K562 (cell line): Measurements from ENCODE around the gene SNRNP70. TPM values are rescaled to one million over a fixed set of nuclear protein-coding genes. Genes with fewer than 3 reads are reported as not detected.

ENCODE experiments used
- BRD4 ChIP-seq: fragments of 200-600 bp; sonication (generic); IDR thresholded peaks from 2 replicates; pipeline ENCODE4 v1.6.1; 2017; ENCODE audit warnings: inconsistent platforms
- CEBPB ChIP-seq: fragments of 450-650 bp; IDR thresholded peaks from 2 replicates; pipeline ENCODE4 v1.6.1; 2016; ENCODE audit warnings: missing genetic modification characterization, missing compliant biosample characterization
- DNMT1 ChIP-seq: fragments of 450-650 bp; IDR thresholded peaks from 2 replicates; pipeline ENCODE4 v1.6.1; 2016; ENCODE audit warnings: antibody characterized with exemption, mild to moderate bottlenecking
- ETS2 ChIP-seq: IDR thresholded peaks from 2 replicates; pipeline ENCODE4 v1.6.1; 2016; ENCODE audit warnings: borderline replicate concordance, missing genetic modification characterization, mild to moderate bottlenecking, moderate library complexity, missing compliant biosample characterization; ENCODE audit not compliant: poor library complexity, severe bottlenecking
- ETV6 ChIP-seq, 3 experiments: fragments of 150-350 bp in 1 of 3; sonication (generic) in 1 of 3; formaldehyde crosslinking in 1 of 3; IDR thresholded peaks; 2 replicates each; pipeline versions ENCODE4 v1.6.1 to v1.8.0; 2014 to 2022; ENCODE audit warnings: borderline replicate concordance in 2 of 3, low read depth in 2 of 3, antibody characterized with exemption in 1 of 3, low read length in 1 of 3, mild to moderate bottlenecking in 1 of 3, missing genetic modification reagents in 1 of 3
- GTF2F1 ChIP-seq: IDR thresholded peaks from 2 replicates; pipeline ENCODE4 v1.6.1; 2011; ENCODE audit warnings: low read depth, low read length, improper control_type of control experiment
- MCM3 ChIP-seq: fragments of 450-650 bp; IDR thresholded peaks from 2 replicates; pipeline ENCODE4 v1.6.1; 2016
- NR2C1 ChIP-seq, 2 experiments: fragments of 450-650 bp; IDR thresholded peaks; 2 replicates each; pipeline ENCODE4 v1.6.1; 2017; ENCODE audit warnings: mild to moderate bottlenecking in 2 of 2, antibody characterized with exemption in 1 of 2, inconsistent platforms in 1 of 2, missing compliant biosample characterization in 1 of 2, missing genetic modification characterization in 1 of 2
- PATZ1 ChIP-seq: fragments of 250-450 bp; sonication (Bioruptor Pico); IDR thresholded peaks from 2 replicates; pipeline ENCODE4 v1.5.0; 2020; ENCODE audit warnings: mild to moderate bottlenecking, borderline replicate concordance
- PHB ChIP-seq: fragments of 250-450 bp; sonication (Bioruptor Pico); IDR thresholded peaks from 2 replicates; pipeline ENCODE4 v1.5.0; 2021
- PML ChIP-seq: IDR thresholded peaks from 2 replicates; pipeline ENCODE4 v1.6.1; 2012; ENCODE audit warnings: low read length, inconsistent platforms
- RB1 ChIP-seq: fragments of 450-650 bp; IDR thresholded peaks from 2 replicates; pipeline ENCODE4 v1.6.1; 2017; ENCODE audit warnings: low read depth, mild to moderate bottlenecking
- RBBP5 ChIP-seq: fragments of 200-600 bp; sonication (generic); IDR thresholded peaks from 2 replicates; pipeline ENCODE4 v1.6.1; 2012; ENCODE audit warnings: borderline replicate concordance, mild to moderate bottlenecking, low read length, control low read depth, inconsistent platforms; ENCODE audit not compliant: insufficient read depth, poor library complexity, severe bottlenecking
- SMARCA5 ChIP-seq: fragments of 450-650 bp; IDR thresholded peaks from 2 replicates; pipeline ENCODE4 v1.6.1; 2016
- SRSF7 ChIP-seq: fragments of 200-400 bp; formaldehyde crosslinking; optimal IDR thresholded peaks from 2 replicates; pipeline ENCODE3; 2017; ENCODE audit warnings: mild to moderate bottlenecking, low read depth, low read length
- TFE3 ChIP-seq: fragments of 450-650 bp; formaldehyde crosslinking; IDR thresholded peaks from 2 replicates; pipeline ENCODE4 v1.4.0; 2020; ENCODE audit warnings: mild to moderate bottlenecking, mixed read lengths
- YBX1 ChIP-seq: fragments of 450-650 bp; IDR thresholded peaks from 2 replicates; pipeline ENCODE4 v1.7.1; 2016; ENCODE audit warnings: mild to moderate bottlenecking
- ZNF41 ChIP-seq: fragments of 250-450 bp; sonication (Bioruptor Pico); conservative IDR thresholded peaks from 2 replicates; pipeline ENCODE4 v1.4.0; 2020; ENCODE audit warnings: mild to moderate bottlenecking
- polyA plus RNA-seq, 8 experiments: library from polyadenylated mRNA; depleted of rRNA in 4 of 8; stranded (reverse) in 5 of 8; unstranded in 3 of 8; fragments of >200 nt; fragmentation: Nextera tagmentation in 2 of 8; fragmentation: Illumina TruSeq in 1 of 8; extraction: Ambion mirVana in 2 of 8; extraction: Trizol in 1 of 8; gene quantifications; 2 replicates each; pipeline versions ENCODE4 v1.2.1 to v1.2.3, GENCODE V29; 2011 to 2014; ENCODE audit warnings: inconsistent platforms in 1 of 8, missing spikeins in 1 of 8
- total RNA-seq, 7 experiments: library from RNA; depleted of rRNA in 6 of 7; stranded (reverse); fragments of >200 nt in 6 of 7; fragmentation: Illumina TruSeq in 2 of 7; extraction: Trizol in 2 of 7; gene quantifications; 2 replicates each; pipeline versions ENCODE4 v1.2.1 to v1.2.3, GENCODE V29; 2011 to 2021; ENCODE audit warnings: low replicate concordance in 1 of 7
- TF ChIP-seq, protein P1 (sequence below): sonication (generic); formaldehyde crosslinking; IDR thresholded peaks from 2 replicates; pipeline ENCODE4 v1.8.0; 2022; ENCODE audit warnings: missing genetic modification reagents, mild to moderate bottlenecking, borderline replicate concordance
- TF ChIP-seq, protein P2 (sequence below): fragments of 250-450 bp; sonication (Bioruptor Pico); IDR thresholded peaks from 2 replicates; pipeline ENCODE4 v1.8.0; 2021; ENCODE audit warnings: borderline replicate concordance, mild to moderate bottlenecking, moderate library complexity; ENCODE audit not compliant: poor library complexity, severe bottlenecking

SNRNP70 gene
- total and polyA plus RNA-seq, 9 of the 15 experiments (the other 6 are each of a cell fraction or from before 2014, with no cell fraction given): 2.8 to 496 (median 136) TPM

DNA sequence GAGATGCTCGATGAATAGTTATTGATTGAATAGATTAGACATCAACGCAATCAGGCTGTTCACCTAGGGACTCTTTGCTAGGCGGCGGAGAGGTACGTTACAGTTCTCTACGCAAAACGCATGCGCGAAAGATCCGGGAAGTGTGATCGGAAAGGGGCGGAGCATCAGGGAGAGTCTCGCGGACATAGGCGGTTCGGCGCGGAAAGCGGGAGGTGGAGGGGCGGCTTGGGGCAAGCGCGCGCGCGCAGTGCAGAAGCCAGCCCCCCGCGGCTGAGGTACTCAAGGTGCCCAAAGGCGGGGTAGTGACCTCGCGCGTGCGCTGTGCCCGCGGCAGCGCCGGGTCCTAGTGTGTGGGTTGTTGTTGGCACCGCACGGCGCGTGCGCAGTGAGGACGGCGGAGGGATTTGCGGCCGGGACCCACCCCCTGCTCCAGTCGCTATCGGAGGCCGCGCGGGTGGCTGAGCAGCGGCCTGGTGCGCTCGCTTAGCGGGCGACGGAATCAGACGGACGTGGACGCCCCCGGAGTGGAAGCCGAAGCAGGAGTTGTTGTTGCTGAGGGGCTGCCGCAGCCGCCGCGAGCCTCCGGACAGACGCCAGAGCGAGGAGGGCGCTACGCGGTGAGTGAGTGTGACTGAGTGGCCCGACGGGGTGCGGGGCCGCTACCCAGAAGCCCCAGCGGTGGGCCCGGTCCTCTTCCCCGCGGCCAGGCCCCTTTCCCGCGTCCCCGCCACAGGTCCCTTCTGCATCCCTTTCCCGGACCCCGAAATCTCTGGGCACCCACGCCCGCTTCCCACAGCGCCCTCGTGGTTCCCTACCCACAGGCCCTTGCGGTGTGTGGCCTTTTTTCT lies at the start of gene SNRNP70 (continued):
- peak; percentile 94 for TF ChIP-seq RBBP5
- peak; percentile 67; the same call in 1 of the 2 replicates for TF ChIP-seq PML
- 0 out of 2 replicates have a peak, but pooled peaks have one; percentile 28 for TF ChIP-seq PHB (CRISPR knock-in tag)
- peak; percentile 68; the same call in 1 of the 2 replicates for TF ChIP-seq BRD4
- TF ChIP-seq MCM3: no peak
- TF ChIP-seq, protein P1, sequence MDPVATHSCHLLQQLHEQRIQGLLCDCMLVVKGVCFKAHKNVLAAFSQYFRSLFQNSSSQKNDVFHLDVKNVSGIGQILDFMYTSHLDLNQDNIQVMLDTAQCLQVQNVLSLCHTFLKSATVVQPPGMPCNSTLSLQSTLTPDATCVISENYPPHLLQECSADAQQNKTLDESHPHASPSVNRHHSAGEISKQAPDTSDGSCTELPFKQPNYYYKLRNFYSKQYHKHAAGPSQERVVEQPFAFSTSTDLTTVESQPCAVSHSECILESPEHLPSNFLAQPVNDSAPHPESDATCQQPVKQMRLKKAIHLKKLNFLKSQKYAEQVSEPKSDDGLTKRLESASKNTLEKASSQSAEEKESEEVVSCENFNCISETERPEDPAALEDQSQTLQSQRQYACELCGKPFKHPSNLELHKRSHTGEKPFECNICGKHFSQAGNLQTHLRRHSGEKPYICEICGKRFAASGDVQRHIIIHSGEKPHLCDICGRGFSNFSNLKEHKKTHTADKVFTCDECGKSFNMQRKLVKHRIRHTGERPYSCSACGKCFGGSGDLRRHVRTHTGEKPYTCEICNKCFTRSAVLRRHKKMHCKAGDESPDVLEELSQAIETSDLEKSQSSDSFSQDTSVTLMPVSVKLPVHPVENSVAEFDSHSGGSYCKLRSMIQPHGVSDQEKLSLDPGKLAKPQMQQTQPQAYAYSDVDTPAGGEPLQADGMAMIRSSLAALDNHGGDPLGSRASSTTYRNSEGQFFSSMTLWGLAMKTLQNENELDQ (CRISPR knock-in tag): no peak
- TF ChIP-seq, protein P2, sequence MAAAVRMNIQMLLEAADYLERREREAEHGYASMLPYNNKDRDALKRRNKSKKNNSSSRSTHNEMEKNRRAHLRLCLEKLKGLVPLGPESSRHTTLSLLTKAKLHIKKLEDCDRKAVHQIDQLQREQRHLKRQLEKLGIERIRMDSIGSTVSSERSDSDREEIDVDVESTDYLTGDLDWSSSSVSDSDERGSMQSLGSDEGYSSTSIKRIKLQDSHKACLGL (CRISPR knock-in tag): no peak
- no peak for TF ChIP-seq NR2C1 (IDR thresholded peaks at IDR 0.05)
- peak; percentile 30; the same call in 1 of the 2 replicates for TF ChIP-seq NR2C1 (tag; IDR thresholded peaks at IDR 0.05)
- no peak for TF ChIP-seq YBX1
- TF ChIP-seq CEBPB (tag): no peak
- TF ChIP-seq GTF2F1: no peak
- no peak for TF ChIP-seq SRSF7
- no peak for TF ChIP-seq SMARCA5
- no peak for TF ChIP-seq DNMT1
- no peak for TF ChIP-seq TFE3
- no peak for TF ChIP-seq PATZ1
- no peak for TF ChIP-seq ZNF41 (CRISPR knock-in tag)
- no peak for TF ChIP-seq ETS2
- TF ChIP-seq ETV6 (IDR thresholded peaks at IDR 0.05; ENCODE audit: borderline replicate concordance in 1 of 2, low read depth in 2 of 2, low read length in 1 of 2): no peak; a peak in 1 of 4 replicates
- peak; percentile 64; the same call in 1 of the 2 replicates for TF ChIP-seq ETV6 (CRISPR knock-in tag; IDR thresholded peaks at IDR 0.05; ENCODE audit: borderline replicate concordance)
- peak; percentile 87 for TF ChIP-seq RB1
